SIG-M5 treated with dmso at 0.1 percent for 504 hours (cell line): Measurements from ENCODE around the gene TMEM200A.

Experiments used
- DNase-seq: peaks from one replicate; lab custom pipeline; 2025; ENCODE audit not compliant: unreplicated experiment; lab: John Stamatoyannopoulos, UW

Gene TMEM200A

GRCh38 chr6:130423044-130423443, 57.2 kb downstream of the TMEM200A start:
- no peak for DNase-seq

DNA sequence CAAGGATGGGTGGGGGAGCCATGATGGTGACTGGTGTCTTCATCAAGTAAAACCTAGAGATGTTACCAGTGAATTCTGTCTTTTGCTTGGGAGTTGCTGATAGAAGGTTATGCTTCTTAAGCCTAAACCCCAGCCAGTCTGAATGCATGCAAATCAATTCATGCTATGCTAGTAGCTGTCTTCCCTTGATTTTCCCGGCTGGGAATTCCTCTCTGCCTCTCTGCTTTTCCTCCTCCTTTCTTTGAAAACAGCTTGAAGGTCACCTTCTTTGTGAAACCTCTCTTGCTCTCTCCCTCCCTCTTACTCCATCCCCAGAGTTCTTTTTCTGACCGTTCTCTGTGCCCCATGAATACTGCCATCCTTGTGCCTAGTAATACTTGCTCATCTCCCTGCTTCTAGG, 58.9 kb downstream of the TMEM200A start:
- DNase-seq, result no peak

DNA sequence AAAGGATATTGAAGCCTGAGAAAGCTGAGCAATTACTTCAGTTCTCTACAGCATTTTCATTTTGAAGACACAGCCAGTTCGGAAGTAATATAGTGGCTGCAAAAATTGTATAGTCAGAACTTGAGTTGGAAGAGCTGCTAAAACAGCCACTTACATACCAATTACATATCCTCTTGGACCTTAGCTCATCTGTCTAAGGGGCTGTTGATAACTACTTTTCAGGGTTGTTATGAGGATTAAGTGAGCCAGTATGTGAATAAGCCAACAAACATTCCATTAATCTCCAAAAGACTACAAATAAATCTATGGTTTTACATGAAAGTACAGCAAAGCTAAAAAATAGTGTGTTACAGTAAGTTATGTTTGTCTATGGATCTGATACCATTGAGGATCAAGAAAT, 59.7 kb downstream of the TMEM200A start:
- no peak for DNase-seq

DNA sequence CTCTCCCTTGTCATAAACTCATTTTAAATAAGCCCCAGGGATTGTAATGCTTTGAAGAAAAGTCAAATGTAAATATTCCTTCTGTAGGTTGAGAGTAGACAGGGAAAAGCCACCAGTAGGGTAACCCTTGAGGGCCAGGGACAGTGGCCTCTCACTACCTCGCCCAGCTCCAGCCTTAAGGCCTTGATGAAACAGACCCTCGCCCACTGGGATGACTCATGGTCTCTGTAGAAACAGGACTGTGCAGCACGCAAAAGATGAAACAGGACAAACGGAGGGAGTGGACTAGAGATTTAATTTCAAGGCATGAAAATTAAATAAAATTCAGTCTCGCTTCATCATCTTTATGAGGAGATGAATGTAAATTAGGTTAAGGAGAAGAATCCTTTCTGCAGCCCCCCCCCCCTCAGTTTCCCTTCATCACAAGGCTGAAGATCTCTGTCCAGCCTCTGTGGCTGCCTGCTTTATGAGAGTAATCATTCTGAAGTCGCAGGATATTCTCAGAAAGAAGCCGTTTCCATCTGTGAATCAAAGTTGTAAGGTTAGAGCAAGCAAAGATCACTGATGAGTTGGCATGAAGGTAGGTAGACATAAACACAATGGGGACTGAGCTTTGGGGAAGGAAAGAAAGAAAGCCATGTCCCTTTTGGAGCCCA, 60.4 kb downstream of the TMEM200A start:
- no peak for DNase-seq

- DNase-seq, result no peak
Observed at GRCh38 chr6:130431346-130431852, 65.6 kb downstream of the TMEM200A start.

- no peak for DNase-seq
Observed at GRCh38 chr6:130432838-130433237, 67.0 kb downstream of the TMEM200A start.

GRCh38 chr6:130434174-130434873, 68.5 kb downstream of the TMEM200A start:
- no peak for DNase-seq

DNA sequence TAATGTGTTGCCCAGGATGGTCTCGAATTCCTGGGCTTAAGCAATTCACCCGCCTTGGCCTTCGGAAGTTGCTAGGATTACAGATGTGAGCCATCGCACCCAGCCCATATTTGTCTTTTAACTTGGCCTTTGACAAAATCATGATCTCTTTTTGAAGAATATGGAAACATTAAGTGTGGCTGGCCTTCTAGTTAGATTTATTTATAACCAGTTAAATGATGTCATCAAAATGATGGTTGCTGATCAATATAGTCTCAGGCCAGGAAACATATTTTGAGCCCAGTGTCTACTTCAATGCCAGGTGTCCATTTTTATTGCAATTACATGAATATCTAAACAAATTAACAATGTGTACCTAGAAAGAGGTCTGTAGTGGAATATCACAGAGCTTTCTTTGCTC, 69.4 kb downstream of the TMEM200A start:
- no peak for DNase-seq

- no peak for DNase-seq
Observed at GRCh38 chr6:130437961-130438360, 72.1 kb downstream of the TMEM200A start.

- no peak for DNase-seq
Observed at GRCh38 chr6:130447374-130447773, 81.6 kb downstream of the TMEM200A start.

- no peak for DNase-seq
Observed at GRCh38 chr6:130452336-130452735, 86.5 kb downstream of the TMEM200A start.

DNA sequence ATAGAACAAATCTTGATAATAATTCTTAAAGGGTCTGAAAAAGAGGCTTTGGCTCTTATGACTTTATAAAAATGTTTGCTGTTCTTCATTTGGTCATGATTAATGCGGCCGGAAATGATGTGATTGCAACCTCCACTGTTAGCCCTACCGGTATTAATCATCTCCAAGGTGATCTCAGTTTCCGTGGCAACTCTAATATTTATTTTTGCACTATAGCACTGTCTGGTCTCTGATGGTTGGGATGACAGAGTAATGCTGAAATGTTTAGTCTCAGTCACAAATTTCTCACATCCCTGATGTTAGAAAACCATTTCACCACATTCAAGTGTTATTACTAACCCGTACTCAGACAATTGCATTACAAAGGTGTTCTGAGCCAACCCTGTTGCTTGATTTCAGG, 87.4 kb downstream of the TMEM200A start:
- no peak for DNase-seq

GRCh38 chr6:130457605-130458004, 91.8 kb downstream of the TMEM200A start:
- DNase-seq, result no peak

DNA sequence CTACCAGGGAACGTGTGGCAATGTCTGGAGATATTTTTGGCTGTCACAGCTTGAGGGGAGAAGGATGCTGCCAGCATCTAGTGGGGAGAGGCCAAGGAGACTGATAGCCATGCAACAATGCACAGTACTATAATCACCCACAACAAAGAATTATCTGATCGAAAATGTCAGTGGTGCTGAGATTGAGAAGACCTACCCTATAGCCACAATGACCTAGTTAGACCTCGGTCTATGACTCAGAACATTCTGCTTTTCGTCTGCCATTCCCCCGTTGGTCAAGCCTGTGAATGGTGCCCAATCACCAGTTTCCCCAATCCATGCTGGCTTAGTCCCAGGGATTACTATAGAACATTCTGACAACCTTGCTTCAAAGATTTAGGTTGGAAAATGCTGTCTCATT, 93.5 kb downstream of the TMEM200A start:
- DNase-seq, result no peak

- DNase-seq, result no peak
Observed at GRCh38 chr6:130460934-130461333, 95.1 kb downstream of the TMEM200A start.

- DNase-seq, result no peak
Observed at GRCh38 chr6:130466052-130466747, 100.4 kb downstream of the TMEM200A start.

- DNase-seq, result no peak
Observed at GRCh38 chr6:130466748-130467061, 100.9 kb downstream of the TMEM200A start.

DNA sequence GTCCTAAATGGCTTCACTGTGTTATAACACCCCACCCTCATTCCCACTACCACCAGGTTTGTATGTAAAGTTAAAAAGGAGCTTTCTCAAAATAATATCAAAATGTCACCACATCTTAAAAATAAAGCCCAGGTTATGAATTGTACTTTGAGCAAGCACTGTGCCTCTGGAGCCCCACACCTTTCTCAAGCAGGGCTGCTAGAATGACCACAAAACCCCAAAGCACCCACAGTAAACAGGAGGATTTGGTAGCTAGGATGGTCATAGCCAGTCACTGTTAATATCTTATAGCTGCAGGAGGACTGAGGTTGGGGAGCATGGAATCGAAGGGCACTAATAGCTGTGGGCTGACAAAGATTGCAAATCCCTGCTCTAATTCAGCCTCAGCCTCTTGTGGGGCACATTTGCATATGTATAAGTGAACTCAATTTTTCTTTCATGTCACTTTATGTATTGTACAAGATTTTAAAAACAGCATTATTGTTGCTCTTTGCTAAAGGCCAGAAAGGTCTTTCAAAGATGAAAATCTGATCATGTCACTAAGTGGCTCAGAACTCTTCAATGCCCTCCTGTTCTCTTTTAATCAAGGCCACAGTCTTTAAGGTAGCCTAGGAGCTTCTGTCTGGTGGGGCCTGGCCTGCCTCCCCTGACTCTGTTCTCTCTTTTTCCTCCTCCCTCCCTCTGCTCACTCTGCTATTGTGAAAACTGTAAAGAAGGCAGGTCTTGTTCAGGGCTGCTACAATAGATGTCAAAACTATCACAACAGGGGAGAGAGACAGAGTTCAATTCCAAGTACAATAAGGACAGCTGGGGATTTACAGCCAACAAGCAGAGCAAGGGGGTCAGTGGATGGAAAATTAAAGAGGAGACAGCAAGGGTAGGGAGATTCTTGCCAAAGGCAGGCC, 101.6 kb downstream of the TMEM200A start:
- no peak for DNase-seq

GRCh38 chr6:130470766-130471165, 104.9 kb downstream of the TMEM200A start:
- DNase-seq, result no peak

DNA sequence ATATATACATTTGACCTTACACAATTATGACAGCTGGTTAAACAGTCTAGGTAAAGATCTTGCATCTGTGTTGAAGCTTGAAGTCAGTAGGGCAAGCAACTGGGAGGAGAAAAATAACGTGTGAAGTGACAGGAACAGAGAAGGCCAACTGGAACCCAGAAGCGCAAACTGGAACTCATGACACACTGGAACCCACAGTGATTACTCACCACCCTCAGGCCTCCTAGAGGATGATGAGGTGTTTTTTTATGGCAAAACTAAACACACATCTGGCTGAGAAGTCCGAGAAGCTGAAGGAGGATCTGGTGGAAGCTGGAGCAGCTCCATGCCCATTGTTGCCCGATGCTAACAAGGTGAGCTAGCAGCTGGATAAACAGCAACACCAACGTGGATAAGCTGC, 108.1 kb downstream of the TMEM200A start:
- DNase-seq, result no peak
